ENCODE data around the gene CPN1.

DNA sequence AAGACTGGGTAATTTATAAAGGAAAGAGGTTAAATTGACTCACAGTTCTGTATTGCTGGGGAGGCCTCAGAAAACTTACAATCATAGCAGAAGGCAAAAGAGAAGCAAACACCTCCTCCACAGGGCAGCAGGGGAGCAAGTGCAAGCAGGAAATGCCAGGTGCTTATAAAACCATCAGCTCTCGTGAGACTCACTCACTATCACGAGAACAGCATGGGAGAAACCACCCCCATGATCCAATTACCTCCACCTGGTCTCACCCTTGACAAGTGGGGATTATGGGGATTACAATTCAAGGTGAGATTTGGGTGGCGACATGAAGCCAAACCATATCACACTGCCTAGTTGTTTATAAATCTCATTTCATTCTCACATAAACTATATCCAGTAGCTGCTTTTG is 28.0 kb upstream of the CPN1 start:
- TF ChIP-seq, protein P1, sequence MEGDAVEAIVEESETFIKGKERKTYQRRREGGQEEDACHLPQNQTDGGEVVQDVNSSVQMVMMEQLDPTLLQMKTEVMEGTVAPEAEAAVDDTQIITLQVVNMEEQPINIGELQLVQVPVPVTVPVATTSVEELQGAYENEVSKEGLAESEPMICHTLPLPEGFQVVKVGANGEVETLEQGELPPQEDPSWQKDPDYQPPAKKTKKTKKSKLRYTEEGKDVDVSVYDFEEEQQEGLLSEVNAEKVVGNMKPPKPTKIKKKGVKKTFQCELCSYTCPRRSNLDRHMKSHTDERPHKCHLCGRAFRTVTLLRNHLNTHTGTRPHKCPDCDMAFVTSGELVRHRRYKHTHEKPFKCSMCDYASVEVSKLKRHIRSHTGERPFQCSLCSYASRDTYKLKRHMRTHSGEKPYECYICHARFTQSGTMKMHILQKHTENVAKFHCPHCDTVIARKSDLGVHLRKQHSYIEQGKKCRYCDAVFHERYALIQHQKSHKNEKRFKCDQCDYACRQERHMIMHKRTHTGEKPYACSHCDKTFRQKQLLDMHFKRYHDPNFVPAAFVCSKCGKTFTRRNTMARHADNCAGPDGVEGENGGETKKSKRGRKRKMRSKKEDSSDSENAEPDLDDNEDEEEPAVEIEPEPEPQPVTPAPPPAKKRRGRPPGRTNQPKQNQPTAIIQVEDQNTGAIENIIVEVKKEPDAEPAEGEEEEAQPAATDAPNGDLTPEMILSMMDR (IDR thresholded peaks at IDR 0.05 in 4 of 5, conservative IDR thresholded peaks at IDR 0.05 in 1 of 5): no peak
- no peak for TF ChIP-seq POLR2A (IDR thresholded peaks at IDR 0.05)

Measured in gastrocnemius medialis (tissue), 4 donors.